ENCODE measurements around the gene KANSL3.

Gene KANSL3

GRCh38 chr2:96568094-96568493 is 70.0 kb downstream of the KANSL3 start:
- Histone ChIP-seq H3K4me1 (ENCODE audit: insufficient read depth, poor library complexity, severe bottlenecking) (no peaks in the 10 kb centered on the region), H3K9me3 (ENCODE audit: severe bottlenecking) (no peaks in the 10 kb centered on the region), H3K27ac (ENCODE audit: poor library complexity, severe bottlenecking) (no peak overlapping the region), H3K27me3 (ENCODE audit: insufficient read depth, poor library complexity, severe bottlenecking) (no peaks in the 10 kb centered on the region), H3K36me3 (ENCODE audit: low read depth) (no peaks in the 10 kb centered on the region), H3K4me3 (ENCODE audit: severe bottlenecking) (no peak overlapping the region)
- no peak for TF ChIP-seq CTCF (IDR thresholded peaks at IDR 0.05; ENCODE audit: poor library complexity, severe bottlenecking)
- ATAC-seq (ENCODE audit: low read depth) (no peak), DNase-seq (ENCODE audit: low spot score) (no peak)

GRCh38 chr2:96565111-96565510 is 73.0 kb downstream of the KANSL3 start:
- ATAC-seq (ENCODE audit: low read depth), result no peak
- Histone ChIP-seq H3K4me1 (ENCODE audit: insufficient read depth, poor library complexity, severe bottlenecking) (no peaks in the 10 kb centered on the region), H3K36me3 (ENCODE audit: low read depth) (no peaks in the 10 kb centered on the region), H3K4me3 (ENCODE audit: severe bottlenecking) (no peak overlapping the region), H3K9me3 (ENCODE audit: severe bottlenecking) (no peaks in the 10 kb centered on the region), H3K27ac (ENCODE audit: poor library complexity, severe bottlenecking) (no peak overlapping the region), H3K27me3 (ENCODE audit: insufficient read depth, poor library complexity, severe bottlenecking) (no peaks in the 10 kb centered on the region)
- DNase-seq (ENCODE audit: low spot score), result no peak
- no peak for TF ChIP-seq CTCF (IDR thresholded peaks at IDR 0.05; ENCODE audit: poor library complexity, severe bottlenecking)

GRCh38 chr2:96564563-96564962 is 73.5 kb downstream of the KANSL3 start:
- no peak overlapping the region for H3K27ac ChIP-seq (ENCODE audit: poor library complexity, severe bottlenecking)
- TF ChIP-seq CTCF (IDR thresholded peaks at IDR 0.05; ENCODE audit: poor library complexity, severe bottlenecking), result no peak
- no peaks in the 10 kb centered on the region for H3K4me1 ChIP-seq (ENCODE audit: insufficient read depth, poor library complexity, severe bottlenecking)
- no peaks in the 10 kb centered on the region for H3K9me3 ChIP-seq (ENCODE audit: severe bottlenecking)
- DNase-seq (ENCODE audit: low spot score) (no peak), ATAC-seq (ENCODE audit: low read depth) (no peak)
- no peaks in the 10 kb centered on the region for H3K27me3 ChIP-seq (ENCODE audit: insufficient read depth, poor library complexity, severe bottlenecking)
- no peaks in the 10 kb centered on the region for H3K36me3 ChIP-seq (ENCODE audit: low read depth)
- no peak overlapping the region for H3K4me3 ChIP-seq (ENCODE audit: severe bottlenecking)

- TF ChIP-seq CTCF (IDR thresholded peaks at IDR 0.05; ENCODE audit: poor library complexity, severe bottlenecking), result no peak
- H3K4me3 ChIP-seq (ENCODE audit: severe bottlenecking), result no peak overlapping the region
- H3K36me3 ChIP-seq (ENCODE audit: low read depth), result no peaks in the 10 kb centered on the region
- H3K4me1 ChIP-seq (ENCODE audit: insufficient read depth, poor library complexity, severe bottlenecking), result no peaks in the 10 kb centered on the region
- DNase-seq (ENCODE audit: low spot score), result no peak
- no peak for ATAC-seq (ENCODE audit: low read depth)
- no peak overlapping the region for H3K27ac ChIP-seq (ENCODE audit: poor library complexity, severe bottlenecking)
- no peaks in the 10 kb centered on the region for H3K9me3 ChIP-seq (ENCODE audit: severe bottlenecking)
- H3K27me3 ChIP-seq (ENCODE audit: insufficient read depth, poor library complexity, severe bottlenecking), result no peaks in the 10 kb centered on the region
Observed at GRCh38 chr2:96564026-96564425, 74.1 kb downstream of the KANSL3 start.

GRCh38 chr2:96558485-96558884 is 79.6 kb downstream of the KANSL3 start:
- H3K4me3 ChIP-seq (ENCODE audit: severe bottlenecking), result no peak overlapping the region
- no peak for DNase-seq (ENCODE audit: low spot score)
- TF ChIP-seq CTCF (IDR thresholded peaks at IDR 0.05; ENCODE audit: poor library complexity, severe bottlenecking), result no peak
- ATAC-seq (ENCODE audit: low read depth), result no peak
- peaks cover 5% of the 10 kb centered on the region for H3K4me1 ChIP-seq (ENCODE audit: insufficient read depth, poor library complexity, severe bottlenecking)
- no peak overlapping the region for H3K27ac ChIP-seq (ENCODE audit: poor library complexity, severe bottlenecking)
- H3K9me3 ChIP-seq (ENCODE audit: severe bottlenecking), result no peaks in the 10 kb centered on the region
- no peaks in the 10 kb centered on the region for H3K36me3 ChIP-seq (ENCODE audit: low read depth)
- H3K27me3 ChIP-seq (ENCODE audit: insufficient read depth, poor library complexity, severe bottlenecking), result no peaks in the 10 kb centered on the region
